Activated CD8-positive, alpha-beta memory T cell treated with anti-CD3 and anti-CD28 coated beads for 36 hours (primary cell): ENCODE results near the gene NALF2. TPM values are rescaled to one million over a fixed set of nuclear protein-coding genes. Genes with fewer than 3 reads are reported as not detected.

Experiments
- CTCF ChIA-PET: fragments of 350-600 bp; sonication (Branson Sonifier 250); formaldehyde crosslinking; loops from one replicate; lab custom pipeline; 2021; ENCODE audit warnings: antibody characterized with exemption; lab: Charles Lee
- POLR2A ChIA-PET: fragments of 350-600 bp; sonication (Branson Sonifier 250); formaldehyde crosslinking; loops from one replicate; lab custom pipeline; 2021; ENCODE audit warnings: antibody characterized with exemption; lab: Charles Lee
- total RNA-seq, 2 experiments: library from RNA; stranded (reverse); gene quantifications; one replicate each; pipeline ENCODE4 v1.2.3, GENCODE V29; 2021

The NALF2 gene
- total RNA-seq = under 1 TPM; 0.31 to 0.51 TPM

- CTCF ChIA-PET = no interaction called here
- POLR2A ChIA-PET = no interaction called here
These were observed at the start of gene NALF2 for GRCh38 chrX:69503782-69504625. Gene NALF2 (plus strand): TSS chrX:69504326. CDS start chrX:69505283, 957 bp downstream.

GRCh38 chrX:69457756-69458155, 46.4 kb upstream of the NALF2 start:
- ChIA-PET CTCF (no interaction called here), POLR2A (no interaction called here)

GRCh38 chrX:69466546-69466945, 37.6 kb upstream of the NALF2 start:
- ChIA-PET CTCF (no interaction called here), POLR2A (no interaction called here)

- ChIA-PET CTCF (interaction anchor here (0.6 kb wide), 1 partner anchor 76 kb away, joined by 6 read pairs; no protein-coding TSS in a partner anchor), POLR2A (no interaction called here)
These were observed 34.2 kb upstream of the NALF2 start for GRCh38 chrX:69469975-69470374.

- POLR2A ChIA-PET = no interaction called here
- CTCF ChIA-PET = no interaction called here
These were observed 14.5 kb upstream of the NALF2 start for GRCh38 chrX:69489625-69490024.

GRCh38 chrX:69493193-69493592, 10.9 kb upstream of the NALF2 start:
- CTCF ChIA-PET = no interaction called here
- POLR2A ChIA-PET = no interaction called here

- ChIA-PET POLR2A (no interaction called here), CTCF (no interaction called here)
These were observed 10.4 kb upstream of the NALF2 start for GRCh38 chrX:69493766-69494165.

- POLR2A ChIA-PET = no interaction called here
These were observed 7.9 kb upstream of the NALF2 start for GRCh38 chrX:69496183-69496582.

GRCh38 chrX:69501429-69501828, 2.7 kb upstream of the NALF2 start:
- ChIA-PET POLR2A (no interaction called here), CTCF (no interaction called here)

More at GRCh38 chrX:69496183-69496582, 7.9 kb upstream of the NALF2 start:
- CTCF ChIA-PET = interaction anchor here (1.4 kb wide), 1 partner anchor 534 kb away, joined by 3 read pairs; no protein-coding TSS in a partner anchor

- ChIA-PET POLR2A (no interaction called here), CTCF (no interaction called here)
These were observed 821 bp upstream of the NALF2 start for GRCh38 chrX:69503228-69503781.

- CTCF ChIA-PET = no interaction called here
- POLR2A ChIA-PET = no interaction called here
These were observed 793 bp downstream of the NALF2 start for GRCh38 chrX:69504626-69505612.

- ChIA-PET POLR2A (no interaction called here), CTCF (no interaction called here)
These were observed 1.9 kb downstream of the NALF2 start for GRCh38 chrX:69505772-69506616.

- ChIA-PET POLR2A (no interaction called here), CTCF (no interaction called here)
These were observed 2.7 kb downstream of the NALF2 start for GRCh38 chrX:69506617-69507499.

GRCh38 chrX:69507500-69507789, 3.3 kb downstream of the NALF2 start:
- POLR2A ChIA-PET = no interaction called here
- CTCF ChIA-PET = no interaction called here

- ChIA-PET POLR2A (no interaction called here), CTCF (no interaction called here)
These were observed 4.5 kb downstream of the NALF2 start for GRCh38 chrX:69508610-69509009.

- ChIA-PET POLR2A (no interaction called here), CTCF (no interaction called here)
These were observed 6.1 kb downstream of the NALF2 start for GRCh38 chrX:69510137-69510715.

GRCh38 chrX:69510914-69511513, 6.9 kb downstream of the NALF2 start:
- POLR2A ChIA-PET = no interaction called here
- CTCF ChIA-PET = no interaction called here

- POLR2A ChIA-PET = no interaction called here
- CTCF ChIA-PET = no interaction called here
These were observed 17.9 kb downstream of the NALF2 start for GRCh38 chrX:69522052-69522451.
